Suprapubic skin (tissue), 4 donors: ENCODE results near the gene CELF4. TPM values are rescaled to one million over a fixed set of nuclear protein-coding genes. Genes with fewer than 3 reads are reported as not detected.

Source experiments
- DNase-seq, 2 donors: peaks; one replicate each; pipeline ENCODE4 v3.0.0-alpha.2; 2019; ENCODE audit warnings: low spot score in 2 of 2
- H3K27ac ChIP-seq: fragments of 200-600 bp; sonication (generic); one replicate; pipeline ENCODE4 v1.5.1; 2019
- H3K27me3 ChIP-seq: fragments of 200-600 bp; sonication (generic); one replicate; pipeline ENCODE4 v1.5.1; 2019
- H3K36me3 ChIP-seq: fragments of 200-600 bp; sonication (generic); one replicate; pipeline ENCODE4 v1.5.1; 2019
- H3K4me1 ChIP-seq: fragments of 200-600 bp; sonication (generic); one replicate; pipeline ENCODE4 v1.5.1; 2019
- H3K4me3 ChIP-seq: fragments of 200-600 bp; sonication (generic); one replicate; pipeline ENCODE4 v1.5.1; 2019; ENCODE audit warnings: mild to moderate bottlenecking
- H3K9me3 ChIP-seq: fragments of 200-600 bp; sonication (generic); one replicate; pipeline ENCODE4 v1.5.1; 2019
- EP300 ChIP-seq: sonication (generic); formaldehyde crosslinking; IDR thresholded peaks from one replicate; pipeline ENCODE4 v1.6.1; 2017; ENCODE audit warnings: antibody characterized with exemption
- POLR2A ChIP-seq, 2 donors: fragments of 450-650 bp; IDR thresholded peaks; one replicate each; pipeline ENCODE4 v1.6.1; 2017; ENCODE audit warnings: antibody characterized with exemption in 2 of 2, mild to moderate bottlenecking in 2 of 2, moderate library complexity in 2 of 2
- POLR2AphosphoS5 ChIP-seq, 3 donors: sonication (generic); formaldehyde crosslinking; IDR thresholded peaks; one replicate each; pipeline ENCODE4 v1.6.1; 2017; ENCODE audit warnings: antibody characterized with exemption in 3 of 3
- WGBS: methylation state at CpG from one replicate; pipeline ENCODE4 v1.1.5; 2018; 5-methylcytosine and 5-hydroxymethylcytosine counted together
- total RNA-seq, 4 donors: library from RNA; depleted of rRNA; stranded (reverse); fragments of >200 nt; gene quantifications; one replicate each; pipeline ENCODE4 v1.1.0, GENCODE V29; 2016
- TF ChIP-seq, protein P1 (sequence below), 2 donors: fragments of 200-600 bp in 1 of 2; fragments of 450-650 bp in 1 of 2; sonication (generic) in 1 of 2; IDR thresholded peaks; one replicate each; pipeline ENCODE4 v1.5.1; 2016 to 2019; ENCODE audit warnings: antibody characterized with exemption in 2 of 2, mild to moderate bottlenecking in 1 of 2, moderate library complexity in 1 of 2

CELF4 gene
- total RNA-seq, 4 donors from 2014 or later, result not detected

DNA sequence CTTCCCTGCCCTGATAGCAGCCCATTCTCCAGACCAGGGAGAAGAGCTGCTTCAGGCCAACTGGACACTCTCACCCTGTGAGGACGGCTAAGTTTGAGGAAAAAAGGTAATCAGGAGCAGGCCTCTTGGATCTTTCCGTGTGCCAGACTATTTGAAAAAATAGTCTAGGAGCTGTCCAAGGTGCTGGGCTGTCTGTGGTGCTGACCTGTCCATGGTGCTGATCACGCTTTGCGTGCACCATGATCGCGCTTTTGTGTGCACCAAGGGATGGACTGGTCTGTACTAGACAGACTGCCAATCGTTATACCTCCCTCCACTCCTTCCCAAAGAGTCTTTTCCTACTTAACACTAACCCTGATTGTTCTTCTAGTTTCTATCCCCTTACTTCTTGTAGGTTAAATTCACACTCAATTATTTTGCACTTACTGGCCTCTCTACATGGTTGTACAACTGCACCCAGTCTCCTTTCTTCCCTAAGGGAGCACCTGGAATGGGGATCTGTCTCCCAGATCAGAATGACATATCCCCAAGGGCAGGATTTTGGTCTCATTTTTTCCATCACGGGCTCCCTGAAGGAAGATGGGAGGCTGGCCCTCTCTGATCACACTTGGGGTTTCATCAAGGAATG lies 295.4 kb downstream of the CELF4 start:
- no peaks in the 10 kb centered on the region for H3K36me3 ChIP-seq
- H3K27me3 ChIP-seq, result peaks cover 43% of the 10 kb centered on the region
- 27% methylated on average over 8 of the region's 8 CpGs for WGBS
- H3K9me3 ChIP-seq, result no peaks in the 10 kb centered on the region
- no peak overlapping the region for H3K4me3 ChIP-seq
- no peak overlapping the region for H3K27ac ChIP-seq
- H3K4me1 ChIP-seq, result no peaks in the 10 kb centered on the region
- no peak for DNase-seq
- no peak for TF ChIP-seq POLR2A (IDR thresholded peaks at IDR 0.05)
- TF ChIP-seq, protein P1, sequence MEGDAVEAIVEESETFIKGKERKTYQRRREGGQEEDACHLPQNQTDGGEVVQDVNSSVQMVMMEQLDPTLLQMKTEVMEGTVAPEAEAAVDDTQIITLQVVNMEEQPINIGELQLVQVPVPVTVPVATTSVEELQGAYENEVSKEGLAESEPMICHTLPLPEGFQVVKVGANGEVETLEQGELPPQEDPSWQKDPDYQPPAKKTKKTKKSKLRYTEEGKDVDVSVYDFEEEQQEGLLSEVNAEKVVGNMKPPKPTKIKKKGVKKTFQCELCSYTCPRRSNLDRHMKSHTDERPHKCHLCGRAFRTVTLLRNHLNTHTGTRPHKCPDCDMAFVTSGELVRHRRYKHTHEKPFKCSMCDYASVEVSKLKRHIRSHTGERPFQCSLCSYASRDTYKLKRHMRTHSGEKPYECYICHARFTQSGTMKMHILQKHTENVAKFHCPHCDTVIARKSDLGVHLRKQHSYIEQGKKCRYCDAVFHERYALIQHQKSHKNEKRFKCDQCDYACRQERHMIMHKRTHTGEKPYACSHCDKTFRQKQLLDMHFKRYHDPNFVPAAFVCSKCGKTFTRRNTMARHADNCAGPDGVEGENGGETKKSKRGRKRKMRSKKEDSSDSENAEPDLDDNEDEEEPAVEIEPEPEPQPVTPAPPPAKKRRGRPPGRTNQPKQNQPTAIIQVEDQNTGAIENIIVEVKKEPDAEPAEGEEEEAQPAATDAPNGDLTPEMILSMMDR (IDR thresholded peaks at IDR 0.05), result no peak
- no peak for TF ChIP-seq EP300
- TF ChIP-seq POLR2AphosphoS5 (IDR thresholded peaks at IDR 0.05), result no peak

DNA sequence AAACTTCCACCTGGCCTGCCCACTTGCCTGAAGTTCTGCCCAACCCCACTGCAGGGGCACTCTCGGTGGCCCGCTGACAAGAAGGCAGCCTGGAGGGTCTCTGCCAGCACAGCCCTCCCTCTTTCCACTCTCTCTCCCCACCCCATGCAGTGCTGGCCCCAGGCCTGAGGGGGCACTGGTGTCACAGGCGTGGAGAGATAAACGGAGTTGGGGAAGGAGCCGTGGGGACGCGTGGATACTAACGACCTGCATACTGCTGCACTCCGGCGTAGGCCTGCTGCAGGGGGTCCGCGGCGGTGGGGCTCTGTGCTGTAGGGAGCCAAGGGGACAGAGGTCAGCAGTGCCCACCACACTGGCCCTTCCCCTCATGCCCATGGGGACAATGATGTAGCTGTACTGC lies 299.3 kb downstream of the CELF4 start:
- no peaks in the 10 kb centered on the region for H3K4me1 ChIP-seq
- no peak overlapping the region for H3K4me3 ChIP-seq
- H3K27me3 ChIP-seq, result peaks cover 21% of the 10 kb centered on the region
- WGBS, result 36% methylated on average over 12 of the region's 13 CpGs
- DNase-seq, result no peak
- no peaks in the 10 kb centered on the region for H3K36me3 ChIP-seq
- TF ChIP-seq EP300 (no peak), POLR2A (IDR thresholded peaks at IDR 0.05) (no peak), POLR2AphosphoS5 (IDR thresholded peaks at IDR 0.05) (no peak)
- TF ChIP-seq, protein P1 (IDR thresholded peaks at IDR 0.05), result no peak
- H3K27ac ChIP-seq, result no peak overlapping the region
- H3K9me3 ChIP-seq, result no peaks in the 10 kb centered on the region

DNA sequence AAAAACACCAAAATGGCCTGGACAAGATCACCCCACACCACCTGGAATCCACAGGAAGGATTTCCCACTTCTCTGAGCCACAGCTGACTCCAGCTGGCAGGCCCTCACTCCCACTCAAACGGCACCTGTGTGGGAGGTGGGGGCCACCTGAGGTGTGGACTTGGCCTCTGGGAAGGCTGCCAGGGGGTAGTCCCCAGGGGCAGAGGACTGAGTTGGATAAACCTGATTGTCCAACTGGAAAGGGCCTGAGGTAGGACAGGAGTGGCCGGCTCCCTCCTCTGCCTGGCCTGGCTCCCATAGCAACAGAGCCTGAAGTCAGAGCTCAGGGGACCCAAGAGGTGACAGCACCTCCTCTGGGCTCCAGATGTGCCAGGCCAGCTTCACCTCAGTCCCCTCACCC lies 300.2 kb downstream of the CELF4 start:
- TF ChIP-seq POLR2AphosphoS5 (IDR thresholded peaks at IDR 0.05), result no peak
- no peak for TF ChIP-seq EP300
- TF ChIP-seq, protein P1 (IDR thresholded peaks at IDR 0.05), result no peak
- TF ChIP-seq POLR2A (IDR thresholded peaks at IDR 0.05), result no peak
- Histone ChIP-seq H3K36me3 (no peaks in the 10 kb centered on the region), H3K27me3 (peaks cover 28% of the 10 kb centered on the region), H3K4me1 (no peaks in the 10 kb centered on the region), H3K9me3 (no peaks in the 10 kb centered on the region), H3K27ac (no peak overlapping the region), H3K4me3 (no peak overlapping the region)
- 57% methylated on average over 1 of the region's 2 CpGs for WGBS
- DNase-seq, result no peak

DNA sequence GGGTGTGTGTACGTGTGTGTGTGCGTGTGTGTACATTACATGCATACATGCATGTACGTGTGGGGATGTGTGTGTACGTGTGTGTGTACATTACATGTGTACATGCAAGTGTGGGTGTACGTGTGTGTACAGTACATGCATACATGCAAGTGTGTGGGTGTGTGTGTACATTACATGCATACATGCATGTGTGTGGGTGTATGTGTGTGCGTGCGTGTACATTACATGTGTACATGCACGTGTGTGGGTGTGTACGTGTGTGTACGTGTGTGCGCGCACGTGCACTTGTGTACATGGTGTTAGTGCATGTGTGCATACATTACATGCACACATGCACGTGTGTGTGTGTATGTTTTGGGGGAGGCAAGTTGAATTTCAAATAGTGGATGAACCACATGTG lies 300.6 kb downstream of the CELF4 start:
- TF ChIP-seq POLR2AphosphoS5 (IDR thresholded peaks at IDR 0.05) (no peak), POLR2A (IDR thresholded peaks at IDR 0.05) (no peak), EP300 (no peak)
- TF ChIP-seq, protein P1 (IDR thresholded peaks at IDR 0.05), result no peak
- 95% methylated on average over 14 of the region's 14 CpGs for WGBS
- Histone ChIP-seq H3K36me3 (no peaks in the 10 kb centered on the region), H3K27me3 (peaks cover 28% of the 10 kb centered on the region), H3K4me3 (no peak overlapping the region), H3K9me3 (no peaks in the 10 kb centered on the region), H3K4me1 (no peaks in the 10 kb centered on the region), H3K27ac (no peak overlapping the region)
- no peak for DNase-seq

DNA sequence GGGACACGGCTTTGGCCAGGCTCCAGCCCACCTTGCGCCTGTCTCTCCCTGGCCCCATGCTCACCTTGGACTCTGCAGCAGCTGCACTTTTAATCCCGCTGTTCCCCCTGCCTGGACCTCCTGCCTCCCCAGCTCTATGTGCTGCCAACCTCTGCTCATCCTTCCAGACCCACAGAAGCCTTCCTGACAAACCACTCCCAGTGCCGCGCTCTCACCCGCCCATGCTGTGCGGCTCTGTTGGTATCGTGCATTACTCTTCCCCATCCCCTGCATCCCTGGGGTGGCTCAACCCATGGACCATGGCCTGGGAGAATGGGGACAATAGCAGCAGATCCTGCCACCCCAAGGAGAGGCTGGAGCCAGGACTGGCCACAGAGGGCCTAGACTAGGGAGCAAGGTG lies 303.6 kb downstream of the CELF4 start:
- no peaks in the 10 kb centered on the region for H3K4me1 ChIP-seq
- WGBS, result 85% methylated on average over 8 of the region's 8 CpGs
- TF ChIP-seq POLR2AphosphoS5 (IDR thresholded peaks at IDR 0.05), result no peak
- TF ChIP-seq POLR2A (IDR thresholded peaks at IDR 0.05), result no peak
- H3K27ac ChIP-seq, result no peak overlapping the region
- H3K36me3 ChIP-seq, result no peaks in the 10 kb centered on the region
- no peak overlapping the region for H3K4me3 ChIP-seq
- no peaks in the 10 kb centered on the region for H3K9me3 ChIP-seq
- peaks cover 52% of the 10 kb centered on the region for H3K27me3 ChIP-seq
- no peak for DNase-seq
